ENCODE data around the gene SPNS3.

DNA sequence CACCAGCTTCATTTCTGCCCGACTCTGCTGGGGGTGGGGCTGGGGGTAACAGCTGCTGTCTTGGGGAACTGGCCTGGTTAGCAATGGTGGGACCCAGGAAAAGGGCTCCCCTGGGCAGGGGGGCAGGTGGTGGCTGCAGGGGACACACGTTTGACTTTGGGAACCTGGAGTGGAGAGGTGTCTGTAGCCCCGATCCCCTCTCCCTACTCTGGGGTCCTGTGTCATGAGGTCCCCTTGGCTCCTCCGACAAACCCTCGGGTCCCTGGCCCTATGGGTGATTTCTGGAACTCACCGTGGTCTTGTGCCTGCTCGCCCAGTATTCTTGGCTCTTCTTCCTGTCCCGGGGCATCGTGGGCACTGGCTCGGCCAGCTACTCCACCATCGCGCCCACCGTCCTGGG is 12.0 kb downstream of the SPNS3 start:
- TF ChIP-seq, protein P1, sequence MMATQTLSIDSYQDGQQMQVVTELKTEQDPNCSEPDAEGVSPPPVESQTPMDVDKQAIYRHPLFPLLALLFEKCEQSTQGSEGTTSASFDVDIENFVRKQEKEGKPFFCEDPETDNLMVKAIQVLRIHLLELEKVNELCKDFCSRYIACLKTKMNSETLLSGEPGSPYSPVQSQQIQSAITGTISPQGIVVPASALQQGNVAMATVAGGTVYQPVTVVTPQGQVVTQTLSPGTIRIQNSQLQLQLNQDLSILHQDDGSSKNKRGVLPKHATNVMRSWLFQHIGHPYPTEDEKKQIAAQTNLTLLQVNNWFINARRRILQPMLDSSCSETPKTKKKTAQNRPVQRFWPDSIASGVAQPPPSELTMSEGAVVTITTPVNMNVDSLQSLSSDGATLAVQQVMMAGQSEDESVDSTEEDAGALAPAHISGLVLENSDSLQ (IDR thresholded peaks at IDR 0.05), result no peak
- no peak for TF ChIP-seq ELF4 (IDR thresholded peaks at IDR 0.05)
